ENCODE measurements around the gene ENSA.

Gene ENSA

GRCh38 chr1:150622303-150622975 lies 7.0 kb downstream of the ENSA start:
- Histone ChIP-seq H3K27ac (ENCODE audit: low read length) (peak overlapping the region; percentile 25; the same call in 1 of the 2 replicates), H2AFZ (ENCODE audit: low read length) (no peak overlapping the region), H3K9ac (ENCODE audit: low read length) (no peak overlapping the region), H3K27me3 (replicated peaks; ENCODE audit: insufficient read depth, low read length) (no peaks in the 10 kb centered on the region), H3K79me2 (ENCODE audit: low read length) (peaks cover 56% of the 10 kb centered on the region), H3K9me3 (replicated peaks; ENCODE audit: insufficient read depth, low read length) (no peaks in the 10 kb centered on the region), H3K9me2 (replicated peaks; ENCODE audit: insufficient read depth, low read length) (no peaks in the 10 kb centered on the region), H3K36me3 (replicated peaks; ENCODE audit: insufficient read depth, low read length) (peaks cover 28% of the 10 kb centered on the region), H3F3A (ENCODE audit: insufficient read depth, low read length) (peaks cover 13% of the 10 kb centered on the region), H4K20me1 (ENCODE audit: insufficient read depth, low read length) (no peaks in the 10 kb centered on the region), H3K4me1 (ENCODE audit: low read length) (0 out of 2 replicates have a peak, but pooled peaks cover 8% of the 10 kb centered on the region), H3K4me3 (ENCODE audit: low read length) (no peak overlapping the region), H3K4me2 (ENCODE audit: low read depth, low read length) (no peak overlapping the region)
- no peak for DNase-seq
- TF ChIP-seq CTCF (IDR thresholded peaks at IDR 0.05; ENCODE audit: low read length): no peak
- TF ChIP-seq EZH2phosphoT487 (IDR thresholded peaks at IDR 0.05; ENCODE audit: low read length): no peak
- TF ChIP-seq EZH2 (optimal IDR thresholded peaks at IDR 0.05; ENCODE audit: low read depth, low read length): no peak

- no peaks in the 10 kb centered on the region for H4K20me1 ChIP-seq (ENCODE audit: insufficient read depth, low read length)
- H3K36me3 ChIP-seq (replicated peaks; ENCODE audit: insufficient read depth, low read length): peaks cover 24% of the 10 kb centered on the region; the same call in 1 of the 2 replicates
- H3K9me2 ChIP-seq (replicated peaks; ENCODE audit: insufficient read depth, low read length): no peaks in the 10 kb centered on the region
- no peak overlapping the region for H3K9ac ChIP-seq (ENCODE audit: low read length)
- peaks cover 17% of the 10 kb centered on the region for H3F3A ChIP-seq (ENCODE audit: insufficient read depth, low read length)
- no peaks in the 10 kb centered on the region for H3K27me3 ChIP-seq (replicated peaks; ENCODE audit: insufficient read depth, low read length)
- TF ChIP-seq CTCF (IDR thresholded peaks at IDR 0.05; ENCODE audit: low read length): peak; percentile 82
- TF ChIP-seq EZH2phosphoT487 (IDR thresholded peaks at IDR 0.05; ENCODE audit: low read length): no peak
- peaks cover 48% of the 10 kb centered on the region for H3K79me2 ChIP-seq (ENCODE audit: low read length)
- H2AFZ ChIP-seq (ENCODE audit: low read length): no peak overlapping the region
- H3K4me3 ChIP-seq (ENCODE audit: low read length): no peak overlapping the region
- peak overlapping the region; percentile 25; the same call in 1 of the 2 replicates for H3K27ac ChIP-seq (ENCODE audit: low read length)
- no peaks in the 10 kb centered on the region for H3K9me3 ChIP-seq (replicated peaks; ENCODE audit: insufficient read depth, low read length)
- H3K4me2 ChIP-seq (ENCODE audit: low read depth, low read length): no peak overlapping the region
- 0 out of 2 replicates have a peak, but pooled peaks cover 4% of the 10 kb centered on the region for H3K4me1 ChIP-seq (ENCODE audit: low read length)
- DNase-seq: peak; percentile 69
Observed at GRCh38 chr1:150621497-150622302, 7.7 kb downstream of the ENSA start.

GRCh38 chr1:150620919-150621318 lies 8.5 kb downstream of the ENSA start:
- Histone ChIP-seq H3F3A (ENCODE audit: insufficient read depth, low read length) (peaks cover 17% of the 10 kb centered on the region), H3K27ac (ENCODE audit: low read length) (no peak overlapping the region), H3K27me3 (replicated peaks; ENCODE audit: insufficient read depth, low read length) (no peaks in the 10 kb centered on the region), H4K20me1 (ENCODE audit: insufficient read depth, low read length) (no peaks in the 10 kb centered on the region), H3K4me1 (ENCODE audit: low read length) (0 out of 2 replicates have a peak, but pooled peaks cover 4% of the 10 kb centered on the region), H3K79me2 (ENCODE audit: low read length) (peaks cover 41% of the 10 kb centered on the region), H3K9me2 (replicated peaks; ENCODE audit: insufficient read depth, low read length) (no peaks in the 10 kb centered on the region), H3K4me2 (ENCODE audit: low read depth, low read length) (no peak overlapping the region), H3K9me3 (replicated peaks; ENCODE audit: insufficient read depth, low read length) (no peaks in the 10 kb centered on the region), H2AFZ (ENCODE audit: low read length) (no peak overlapping the region), H3K4me3 (ENCODE audit: low read length) (no peak overlapping the region), H3K36me3 (replicated peaks; ENCODE audit: insufficient read depth, low read length) (peaks cover 19% of the 10 kb centered on the region; the same call in 1 of the 2 replicates), H3K9ac (ENCODE audit: low read length) (no peak overlapping the region)
- no peak for DNase-seq
- no peak for TF ChIP-seq EZH2phosphoT487 (IDR thresholded peaks at IDR 0.05; ENCODE audit: low read length)
- no peak for TF ChIP-seq EZH2 (optimal IDR thresholded peaks at IDR 0.05; ENCODE audit: low read depth, low read length)
- TF ChIP-seq CTCF (IDR thresholded peaks at IDR 0.05; ENCODE audit: low read length): no peak

Measured in MM.1S (cell line).